ELF-1 (cell line): ENCODE data around the gene FBXL15.

Source experiments
- DNase-seq: peaks from one replicate; pipeline ENCODE4 v3.0.0-alpha.2; 2016; ENCODE audit warnings: low read depth, low spot score

FBXL15 gene, protein sequence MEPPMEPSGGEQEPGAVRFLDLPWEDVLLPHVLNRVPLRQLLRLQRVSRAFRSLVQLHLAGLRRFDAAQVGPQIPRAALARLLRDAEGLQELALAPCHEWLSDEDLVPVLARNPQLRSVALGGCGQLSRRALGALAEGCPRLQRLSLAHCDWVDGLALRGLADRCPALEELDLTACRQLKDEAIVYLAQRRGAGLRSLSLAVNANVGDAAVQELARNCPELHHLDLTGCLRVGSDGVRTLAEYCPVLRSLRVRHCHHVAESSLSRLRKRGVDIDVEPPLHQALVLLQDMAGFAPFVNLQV

DNA sequence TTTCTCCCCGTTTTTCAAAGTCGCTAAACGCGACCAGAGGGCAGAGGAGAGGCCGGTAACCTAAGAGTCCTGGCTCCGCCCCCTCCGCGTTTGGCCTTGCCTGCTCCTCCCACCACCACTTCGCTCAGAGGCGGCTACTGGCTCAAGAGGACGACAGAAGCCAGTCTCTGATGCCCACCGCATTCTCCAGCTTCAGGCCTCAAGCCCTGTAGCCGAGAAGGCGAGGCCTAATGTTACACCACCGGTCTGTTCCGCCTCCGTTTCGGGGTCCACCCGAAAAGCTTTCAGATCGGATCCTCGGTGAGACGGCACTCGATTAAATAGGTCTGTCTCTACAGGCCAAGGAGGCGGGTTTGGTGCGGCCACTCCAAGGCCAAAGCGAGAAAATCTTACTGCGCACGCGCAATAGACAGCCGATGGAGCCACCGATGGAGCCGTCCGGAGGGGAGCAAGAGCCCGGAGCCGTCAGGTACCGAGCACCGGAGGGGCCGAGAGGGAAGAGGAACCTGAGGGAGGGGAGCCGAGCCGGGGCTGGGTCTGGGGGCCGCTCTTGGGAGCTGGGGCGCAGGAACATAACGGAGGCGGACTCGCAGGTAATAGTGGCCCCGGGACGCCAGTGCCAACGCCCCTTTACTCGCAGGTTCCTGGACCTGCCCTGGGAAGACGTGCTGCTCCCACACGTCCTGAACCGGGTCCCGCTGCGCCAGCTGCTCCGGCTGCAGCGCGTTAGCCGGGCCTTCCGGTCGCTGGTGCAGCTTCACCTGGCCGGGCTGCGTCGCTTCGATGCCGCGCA is at the start of gene FBXL15:
Gene FBXL15 (plus strand): TSS at position 123 of the 793 bp plus-strand sequence. CDS start 294 bp downstream, at position 417.
- peak; percentile 98 for DNase-seq

DNA sequence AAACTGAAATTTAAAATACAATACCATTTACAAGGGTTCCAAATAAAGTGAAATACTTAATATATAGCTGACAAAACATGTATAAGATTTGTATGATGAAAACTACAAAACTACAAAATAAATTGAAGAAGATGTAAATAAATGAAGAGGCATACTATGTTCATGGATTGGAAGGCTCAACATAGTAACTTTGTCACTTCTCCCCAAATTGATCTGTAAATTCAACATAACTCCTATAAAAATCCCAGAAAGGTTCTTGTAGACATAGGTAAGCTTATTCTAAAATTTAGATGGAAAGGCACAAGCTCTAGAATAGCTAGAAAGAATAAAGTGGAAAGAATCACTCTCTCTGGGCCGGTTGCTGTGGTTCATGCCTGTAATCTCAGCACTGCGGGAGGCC is 49.3 kb upstream of the FBXL15 start:
- no peak for DNase-seq

DNA sequence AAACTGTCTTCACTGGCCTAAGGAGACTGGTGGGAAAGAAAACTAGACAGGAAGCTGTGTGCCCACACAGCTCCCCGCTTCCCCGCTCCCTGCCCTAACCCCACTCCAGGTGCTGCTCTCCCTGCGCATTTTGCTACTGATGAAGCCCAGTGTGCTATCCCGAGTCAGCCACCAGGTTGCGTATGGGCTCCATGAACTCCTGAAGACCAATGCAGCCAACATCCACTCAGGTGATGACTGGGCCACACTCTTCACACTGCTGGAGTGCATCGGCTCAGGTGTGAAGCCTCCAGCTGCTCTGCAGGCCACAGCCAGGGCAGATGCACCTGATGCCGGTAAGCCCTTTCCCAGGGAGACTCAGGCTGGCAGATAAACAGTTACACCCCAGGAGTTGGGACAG is 45.4 kb upstream of the FBXL15 start:
- peak; percentile 38 for DNase-seq

DNA sequence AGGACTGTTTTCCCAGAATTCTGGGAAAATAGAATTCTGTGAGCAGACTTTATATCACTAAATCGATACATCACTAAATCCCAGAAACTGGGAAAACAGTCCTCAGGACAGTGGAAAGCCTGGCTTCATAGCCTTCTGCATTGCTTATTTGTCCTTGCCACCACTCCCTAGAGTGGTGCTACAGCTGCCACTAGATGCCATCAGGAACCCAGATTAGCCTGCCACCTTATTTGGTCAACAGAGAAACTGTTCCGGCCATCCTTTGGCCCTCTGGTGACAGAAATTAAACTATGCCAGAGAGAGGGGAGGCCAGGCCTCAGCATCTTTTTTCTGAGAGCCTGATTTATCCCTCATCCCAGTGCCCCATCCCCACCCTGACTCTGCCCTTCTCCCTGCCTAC is 44.8 kb upstream of the FBXL15 start:
- DNase-seq = no peak

DNA sequence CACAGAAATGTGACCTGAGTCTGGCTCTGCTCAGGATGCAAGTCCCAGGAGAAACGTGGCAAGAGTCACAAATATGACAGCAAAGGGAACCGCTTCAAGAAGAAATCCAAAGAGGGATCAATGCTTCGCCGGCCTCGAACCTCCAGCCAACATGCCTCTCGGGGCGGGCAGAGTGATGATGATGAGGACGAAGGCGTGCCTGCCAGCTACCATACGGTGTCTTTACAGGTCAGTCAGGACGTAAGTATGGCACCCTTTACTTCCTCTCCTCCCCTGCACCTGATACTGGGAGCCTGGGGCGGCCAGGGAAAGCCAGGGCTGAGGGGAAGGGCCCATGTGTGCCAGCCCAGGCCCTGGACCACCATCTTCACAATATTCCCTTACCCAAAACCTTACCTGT is 43.7 kb upstream of the FBXL15 start:
- no peak for DNase-seq

DNA sequence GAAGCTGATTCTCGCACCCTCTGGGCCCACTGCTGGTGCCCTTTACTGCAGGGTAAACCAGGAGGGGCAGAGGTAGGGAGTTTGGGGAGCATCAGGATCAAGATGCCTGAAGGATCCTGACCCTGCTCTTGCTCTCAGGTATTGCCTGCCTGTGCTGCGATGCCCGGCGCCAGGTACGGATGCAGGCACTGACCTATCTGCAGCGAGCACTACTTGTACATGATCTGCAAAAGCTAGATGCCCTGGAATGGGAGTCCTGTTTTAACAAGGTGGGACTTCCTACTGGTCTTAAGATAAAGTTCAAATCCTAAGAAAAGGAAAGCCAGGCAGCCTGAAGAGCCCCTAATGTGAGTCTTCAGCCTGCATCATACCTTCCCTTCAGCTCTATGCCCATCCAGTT is 41.3 kb upstream of the FBXL15 start:
- DNase-seq = no peak

DNA sequence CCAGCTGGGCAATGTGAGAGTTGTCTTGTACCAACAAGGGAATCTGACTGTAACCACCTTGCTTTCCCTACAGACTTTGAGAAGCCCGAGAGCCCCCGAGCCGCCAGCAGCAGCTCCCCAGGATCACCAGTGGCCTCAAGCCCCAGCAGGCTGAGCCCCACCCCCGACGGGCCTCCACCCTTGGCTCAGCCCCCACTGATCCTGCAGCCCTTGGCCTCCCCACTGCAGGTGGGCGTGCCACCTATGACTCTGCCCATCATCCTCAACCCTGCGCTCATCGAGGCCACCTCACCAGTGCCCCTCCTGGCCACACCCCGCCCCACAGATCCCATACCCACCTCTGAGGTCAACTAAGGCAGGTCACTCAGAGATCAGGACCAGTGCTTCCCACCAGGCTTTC is 38.7 kb upstream of the FBXL15 start:
- no peak for DNase-seq

DNA sequence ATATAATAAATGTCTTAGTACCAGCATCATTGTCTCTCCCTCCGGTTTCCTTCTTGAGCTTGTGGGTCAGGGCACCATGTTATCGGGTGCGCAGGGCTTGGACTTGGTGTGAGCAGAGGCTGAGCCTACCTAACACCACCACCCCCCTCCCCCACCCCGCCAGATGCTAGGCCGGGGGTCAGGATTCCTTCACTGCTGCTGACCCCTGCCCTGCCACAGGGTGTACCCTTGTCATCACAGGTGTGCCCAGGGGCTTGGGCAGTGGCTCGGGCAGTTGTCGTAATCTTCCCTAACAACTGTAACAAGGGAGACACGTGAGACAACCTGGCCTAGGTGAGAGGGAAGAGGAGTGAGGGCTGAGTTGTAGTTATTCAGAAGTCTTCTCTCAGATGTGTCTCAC is 37.8 kb upstream of the FBXL15 start:
- DNase-seq = no peak

DNA sequence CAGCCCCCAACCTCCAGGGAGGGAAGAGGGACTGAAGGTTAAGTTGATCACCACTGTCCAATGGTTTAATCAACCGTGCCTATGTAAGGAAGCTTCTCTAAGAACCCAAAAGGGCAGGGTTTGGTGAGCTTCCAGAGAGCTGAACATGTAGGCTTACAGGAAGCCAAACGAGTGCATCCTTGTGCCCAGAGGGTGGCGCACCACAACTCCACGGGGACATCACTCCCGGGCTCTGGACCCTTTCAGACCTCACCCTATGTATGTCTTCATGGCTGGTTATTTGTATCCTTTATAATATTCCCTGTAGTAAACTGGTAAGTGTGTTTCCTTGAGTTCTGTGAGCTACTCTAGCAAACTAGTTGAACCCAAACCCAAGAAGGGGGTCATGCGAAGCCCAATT is 36.6 kb upstream of the FBXL15 start:
- DNase-seq = peak; percentile 55

DNA sequence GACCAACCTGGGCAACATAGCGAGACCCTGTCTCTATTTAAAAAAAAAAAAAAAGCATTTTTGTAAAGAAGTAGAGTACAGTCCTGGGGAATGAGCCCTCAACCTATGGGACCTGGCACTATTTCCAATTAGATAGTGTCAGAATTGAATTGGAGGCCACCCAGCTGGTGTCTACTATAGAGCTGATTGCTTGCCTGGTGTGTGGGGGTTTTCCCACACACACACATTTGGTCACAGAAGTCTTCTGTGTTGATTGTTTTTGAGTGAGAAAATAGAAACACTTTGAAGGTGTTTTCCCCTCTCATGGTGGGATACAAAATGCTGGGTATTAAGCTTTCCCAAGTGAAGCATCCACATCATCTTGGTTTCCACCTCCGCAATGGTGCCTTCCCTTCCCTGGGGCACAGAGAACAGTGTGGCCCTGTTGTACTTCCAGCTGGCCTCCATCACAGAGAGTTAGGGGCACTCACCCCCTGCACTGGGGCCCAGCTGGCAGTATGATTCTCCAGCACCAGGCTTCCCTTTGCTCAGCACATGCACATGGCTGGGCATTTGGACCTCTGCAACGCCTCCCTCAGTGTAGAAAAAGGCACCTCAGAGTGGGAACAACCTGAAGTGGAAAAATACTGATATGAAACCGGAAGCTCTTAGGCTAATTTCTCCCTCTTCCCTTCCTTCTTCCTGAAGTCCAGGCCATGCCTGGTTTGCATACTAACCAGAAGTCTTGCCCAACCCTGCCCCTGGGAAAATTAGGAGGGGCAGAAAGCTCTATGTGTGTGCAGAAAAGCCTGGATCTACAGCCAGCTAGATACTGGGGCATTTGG is 35.8 kb upstream of the FBXL15 start:
- DNase-seq = no peak

DNA sequence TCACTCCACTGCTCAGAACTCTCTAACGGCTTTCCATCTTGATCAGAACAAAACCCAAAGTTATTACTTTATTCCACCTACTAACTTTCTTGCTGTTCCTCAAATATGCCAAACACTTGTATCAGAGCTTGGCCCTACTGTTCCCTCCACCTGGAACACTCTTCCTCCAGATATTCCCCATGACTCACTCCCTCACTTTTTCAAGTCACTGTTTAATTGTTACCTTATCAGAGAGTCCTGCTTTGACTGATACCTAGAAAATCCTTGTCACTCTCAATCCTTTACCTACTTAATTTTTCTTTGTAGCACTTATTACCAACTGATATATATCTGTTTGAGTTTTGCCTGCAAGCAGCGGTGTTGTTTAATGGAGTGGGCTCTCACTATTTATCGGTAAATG is 30.7 kb upstream of the FBXL15 start:
- DNase-seq = no peak

DNA sequence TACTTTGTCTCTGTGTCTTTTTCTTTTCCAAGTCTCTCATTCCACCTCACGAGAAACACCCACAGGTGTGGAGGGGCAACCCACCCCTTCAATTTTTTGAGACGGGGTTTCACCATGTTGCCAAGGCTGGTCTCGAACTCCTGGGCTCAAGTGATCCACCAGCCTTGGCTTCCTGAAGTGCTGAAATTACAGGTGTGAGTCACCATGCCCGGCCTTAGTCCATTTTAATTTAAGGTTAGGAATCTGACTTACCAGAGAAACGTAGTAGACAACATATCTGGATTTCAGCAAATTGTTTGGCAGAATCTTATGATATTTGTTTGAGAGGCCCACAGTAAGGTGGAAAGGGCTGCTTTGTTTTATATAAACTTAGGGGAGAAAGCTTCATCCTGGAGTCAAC is 28.3 kb upstream of the FBXL15 start:
- no peak for DNase-seq

DNA sequence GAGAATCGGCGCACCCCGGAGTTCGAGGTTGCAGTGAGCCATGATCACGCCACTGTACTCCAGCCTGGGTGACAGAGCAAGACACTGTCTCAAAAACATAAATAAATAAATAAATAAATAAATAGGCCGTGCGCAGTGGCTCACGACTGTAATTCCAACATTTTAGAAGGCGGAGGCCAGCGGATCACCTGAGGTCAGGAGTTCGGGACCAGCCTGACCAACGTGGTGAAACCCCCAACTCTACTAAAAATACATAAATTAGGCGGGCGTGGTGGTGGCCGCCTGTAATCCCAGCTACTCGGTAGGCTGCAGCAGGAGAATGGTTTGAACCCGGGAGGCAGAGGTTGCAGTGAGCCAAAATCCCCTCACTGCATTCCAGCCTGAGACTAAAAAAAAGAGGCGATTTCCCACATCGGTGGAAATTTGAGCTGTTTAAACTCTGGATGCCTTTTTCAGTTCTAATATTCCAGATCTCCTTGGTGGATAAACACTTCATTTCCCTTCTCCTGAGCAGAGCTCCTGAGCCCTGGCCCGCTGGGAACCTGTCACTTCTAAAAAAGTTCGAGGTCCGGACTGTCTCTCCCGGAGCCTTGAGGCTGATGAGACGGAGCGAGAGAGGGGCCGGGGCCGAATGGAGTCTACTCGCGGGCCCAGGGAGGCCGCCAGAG is 27.1 kb upstream of the FBXL15 start:
- peak; percentile 97 for DNase-seq

DNA sequence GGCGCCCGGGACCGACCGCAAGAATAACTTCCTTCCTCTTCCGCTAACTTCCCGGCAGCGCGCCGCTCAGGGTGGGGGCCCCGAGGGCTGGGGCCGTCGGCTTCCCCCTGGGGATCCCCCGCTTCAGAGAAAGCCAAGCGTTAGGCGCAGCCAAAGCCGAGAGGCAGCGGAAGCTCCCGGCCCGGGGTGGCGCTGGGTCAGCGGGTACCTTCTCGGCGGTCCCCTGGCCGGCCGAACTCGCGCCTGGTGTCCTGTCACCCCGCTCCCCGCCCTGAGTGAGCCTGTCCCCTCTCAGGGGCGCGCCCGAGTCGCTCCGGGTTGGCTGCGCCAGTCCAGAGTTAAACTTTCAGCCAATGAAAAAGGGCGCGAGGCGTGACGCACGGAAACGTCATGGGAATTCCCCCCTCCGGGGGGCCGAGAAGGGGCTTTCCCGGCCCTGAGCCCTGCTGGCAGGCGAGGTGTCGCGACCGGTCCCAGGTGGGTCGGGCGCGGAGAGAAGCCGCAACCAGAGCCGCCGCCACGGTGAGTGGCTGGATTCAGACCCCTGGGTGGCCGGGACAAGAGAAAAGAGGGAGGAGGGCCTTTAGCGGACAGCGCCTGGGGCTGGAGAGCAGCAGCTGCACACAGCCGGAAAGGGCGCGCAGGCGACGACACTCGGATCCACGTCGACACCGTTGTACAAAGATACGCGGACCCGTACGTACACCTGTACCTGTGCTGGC is 26.4 kb upstream of the FBXL15 start:
- peak; percentile 95 for DNase-seq

DNA sequence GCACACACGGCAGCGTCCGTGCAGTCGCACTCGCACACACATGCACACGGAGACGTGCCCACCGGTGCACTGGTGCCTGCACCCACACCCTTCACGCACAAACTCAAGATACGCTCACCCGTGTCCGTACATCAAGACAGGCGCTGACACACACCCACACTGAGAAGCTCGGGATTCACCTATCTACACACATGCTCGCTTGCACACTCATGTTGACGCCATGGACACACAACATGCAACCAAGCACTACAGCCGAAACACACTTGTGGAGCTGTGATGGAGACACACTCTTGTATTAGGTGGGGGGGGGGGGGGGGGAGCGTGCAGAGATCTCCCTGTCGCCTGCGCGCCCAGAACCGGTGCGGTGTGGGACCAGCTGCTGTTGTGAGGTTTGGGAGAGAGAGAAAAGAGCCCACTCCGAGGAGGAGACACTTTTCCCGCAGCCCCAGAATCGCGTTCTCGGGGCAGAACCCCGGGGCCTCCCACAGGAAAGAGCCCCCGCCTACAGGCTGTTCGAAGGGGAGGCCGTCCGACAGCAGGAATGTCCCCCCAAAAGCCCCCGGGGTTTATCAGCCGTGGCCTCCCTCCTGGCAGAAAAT is 25.7 kb upstream of the FBXL15 start:
- no peak for DNase-seq

DNA sequence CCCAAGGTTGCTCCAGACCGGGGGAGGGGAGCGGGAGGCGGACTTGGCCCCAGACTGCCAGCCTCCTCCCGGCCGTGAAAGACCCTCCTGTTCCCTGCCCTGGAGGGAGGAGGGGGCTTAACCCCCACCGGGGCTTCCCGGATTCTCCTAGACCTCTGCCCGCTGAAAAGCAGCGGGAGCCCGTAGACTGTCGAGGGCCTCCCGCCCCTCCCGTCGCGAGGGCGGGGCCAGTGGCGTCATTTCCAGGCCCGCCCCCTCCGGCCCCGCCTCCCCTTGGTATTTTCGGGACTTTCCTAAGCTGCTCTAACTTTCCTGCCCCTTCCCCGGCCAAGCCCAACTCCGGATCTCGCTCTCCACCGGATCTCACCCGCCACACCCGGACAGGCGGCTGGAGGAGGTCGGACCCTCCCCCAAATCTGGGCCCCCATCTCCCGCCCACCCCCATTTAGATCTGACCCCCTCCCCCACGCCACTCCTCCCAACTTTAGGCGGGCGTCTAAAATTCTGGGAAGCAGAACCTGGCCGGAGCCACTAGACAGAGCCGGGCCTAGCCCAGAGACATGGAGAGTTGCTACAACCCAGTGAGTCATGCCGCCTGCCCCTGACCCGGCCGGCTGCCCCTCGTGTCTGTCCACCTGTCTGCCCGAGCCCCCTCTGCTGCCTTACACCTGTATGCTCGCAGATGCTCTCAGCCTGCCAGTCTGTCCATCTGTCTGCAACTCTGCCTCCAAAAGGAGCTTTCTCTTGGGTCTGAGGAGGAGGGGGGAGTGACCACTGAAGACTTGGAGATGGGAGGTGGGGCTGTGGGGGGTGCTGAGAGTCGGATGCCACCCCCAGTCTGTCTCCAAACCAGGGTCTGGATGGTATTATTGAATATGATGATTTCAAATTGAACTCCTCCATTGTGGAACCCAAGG is 25.0 kb upstream of the FBXL15 start, which contains the start of gene NFKB2:
Gene NFKB2 (plus strand): TSS at position 306 of the 917 bp plus-strand sequence. CDS start 255 bp downstream, at position 561.
- DNase-seq = peak; percentile 95

DNA sequence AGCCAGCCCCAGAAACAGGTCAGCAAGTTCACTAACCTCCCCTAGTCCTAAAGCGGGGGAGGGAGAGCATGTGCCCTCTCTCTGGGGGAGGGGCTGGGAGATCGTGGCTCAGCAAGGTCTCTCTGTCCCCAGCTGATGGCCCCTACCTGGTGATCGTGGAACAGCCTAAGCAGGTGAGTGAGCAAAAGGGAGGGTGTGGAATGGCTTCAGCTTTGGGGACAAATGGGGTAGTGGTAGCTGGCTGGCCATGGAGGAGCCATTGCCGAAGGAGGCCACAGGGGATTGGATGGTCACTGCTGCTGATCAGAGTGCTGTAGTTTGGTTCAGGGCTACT is 24.4 kb upstream of the FBXL15 start:
- no peak for DNase-seq

DNA sequence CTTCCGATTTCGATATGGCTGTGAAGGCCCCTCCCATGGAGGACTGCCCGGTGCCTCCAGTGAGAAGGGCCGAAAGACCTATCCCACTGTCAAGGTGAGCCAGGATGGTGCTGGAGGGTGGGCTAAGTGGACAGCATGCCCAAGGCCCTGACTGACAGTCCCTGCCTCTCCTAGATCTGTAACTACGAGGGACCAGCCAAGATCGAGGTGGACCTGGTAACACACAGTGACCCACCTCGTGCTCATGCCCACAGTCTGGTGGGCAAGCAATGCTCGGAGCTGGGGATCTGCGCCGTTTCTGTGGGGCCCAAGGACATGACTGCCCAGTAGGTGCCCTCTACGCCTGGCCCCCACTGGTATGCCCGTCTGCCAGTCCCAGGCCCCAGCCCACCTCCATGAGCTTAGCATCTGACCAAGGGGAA is 23.9 kb upstream of the FBXL15 start:
- no peak for DNase-seq
